HG03060 (cell line): ENCODE measurements around the gene PRKAG2.
"Not testable (repeated sequence)": the region's sequence is repeated elsewhere in the genome, so short reads cannot be mapped to it uniquely, and the experiment has no call there.

Experiments
- ATAC-seq: cut with Tn5 transposase; IDR thresholded peaks from one replicate; pipeline ENCODE4 v1.9.1; 2021; ENCODE audit warnings: low read depth, moderate number of reproducible peaks; ENCODE audit not compliant: unreplicated experiment

The PRKAG2 gene

DNA sequence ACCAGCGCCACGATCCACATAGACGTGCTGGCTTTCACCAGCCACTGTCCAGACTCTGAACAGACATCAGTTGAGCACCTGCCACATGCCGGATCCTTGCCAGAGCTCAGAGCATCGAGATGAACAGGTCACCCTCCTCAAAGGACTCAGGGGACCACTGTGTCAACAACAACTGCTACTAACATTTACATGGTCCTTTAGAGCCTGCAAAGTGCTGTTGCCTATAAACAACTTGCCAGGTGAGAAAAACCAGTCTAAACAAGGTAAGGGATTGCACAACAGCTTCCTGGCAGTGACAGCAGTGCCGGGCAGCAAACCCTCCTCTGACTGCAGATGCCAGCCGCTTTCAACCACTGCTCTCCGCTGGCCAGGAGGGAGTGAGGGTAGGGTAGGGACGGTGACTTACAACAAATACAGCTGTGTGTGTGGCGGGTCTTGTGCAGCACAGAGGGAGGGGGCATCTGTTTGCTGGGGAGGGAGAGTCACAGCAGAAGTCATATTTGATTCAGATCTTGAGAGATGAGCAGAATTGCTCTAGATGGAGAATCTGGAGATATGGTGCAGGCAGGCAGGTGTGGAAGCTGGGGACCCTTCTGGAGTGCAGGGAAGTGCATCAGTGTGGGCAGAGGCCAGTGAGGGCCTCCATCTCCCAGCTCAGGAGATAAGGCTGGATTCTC lies 324.4 kb downstream of the PRKAG2 start:
- no peak for ATAC-seq

DNA sequence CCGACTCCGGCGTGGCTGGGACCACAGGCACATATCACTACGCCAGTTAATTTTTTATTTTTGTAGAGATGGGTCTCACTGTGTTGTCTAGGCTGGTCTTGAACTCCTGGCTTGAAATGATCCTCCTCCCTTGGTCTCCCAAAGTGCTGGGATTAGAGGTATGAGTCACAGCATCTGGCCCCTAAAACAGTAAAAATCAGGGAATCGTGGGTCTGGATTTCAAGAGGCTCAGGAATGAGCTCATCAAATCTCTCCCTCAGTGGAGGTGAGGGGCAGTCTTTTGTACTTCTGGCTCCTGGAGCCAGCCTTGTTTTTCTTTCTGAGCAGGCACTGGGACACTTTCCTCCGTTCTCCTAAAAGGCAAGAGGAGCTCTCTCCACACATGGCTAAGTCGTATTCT lies 325.1 kb downstream of the PRKAG2 start:
- ATAC-seq, result no peak

DNA sequence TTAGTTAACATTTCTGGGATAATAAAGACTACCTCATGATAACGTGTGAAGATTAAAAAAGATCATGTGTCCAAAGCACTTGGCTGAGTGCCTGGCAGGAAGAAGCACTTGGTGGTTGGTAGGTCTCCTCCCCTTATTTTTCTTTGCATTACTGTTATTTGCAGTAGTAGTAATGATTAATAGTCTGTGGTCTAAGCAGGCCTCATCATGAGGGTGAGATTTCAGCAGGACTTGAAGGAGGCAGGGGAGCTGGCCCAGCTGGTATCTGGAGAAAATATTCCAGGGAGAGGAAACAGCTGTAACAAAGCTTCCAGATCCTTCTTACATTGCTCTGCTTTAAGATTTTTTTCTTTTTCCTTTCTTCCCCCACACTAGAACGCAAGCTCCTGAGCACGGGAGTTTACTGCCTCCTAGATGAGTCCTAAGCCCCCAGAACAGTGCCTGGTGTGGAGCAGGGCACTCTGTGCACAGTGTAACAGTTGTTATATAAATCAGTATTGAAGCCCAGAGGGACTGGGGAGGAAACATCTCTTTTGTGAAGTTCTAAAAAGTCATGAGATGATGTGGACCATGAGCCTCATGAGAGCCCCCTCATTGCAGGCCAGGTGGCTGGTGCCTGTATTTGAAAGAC lies 326.1 kb downstream of the PRKAG2 start:
- ATAC-seq, result no peak

DNA sequence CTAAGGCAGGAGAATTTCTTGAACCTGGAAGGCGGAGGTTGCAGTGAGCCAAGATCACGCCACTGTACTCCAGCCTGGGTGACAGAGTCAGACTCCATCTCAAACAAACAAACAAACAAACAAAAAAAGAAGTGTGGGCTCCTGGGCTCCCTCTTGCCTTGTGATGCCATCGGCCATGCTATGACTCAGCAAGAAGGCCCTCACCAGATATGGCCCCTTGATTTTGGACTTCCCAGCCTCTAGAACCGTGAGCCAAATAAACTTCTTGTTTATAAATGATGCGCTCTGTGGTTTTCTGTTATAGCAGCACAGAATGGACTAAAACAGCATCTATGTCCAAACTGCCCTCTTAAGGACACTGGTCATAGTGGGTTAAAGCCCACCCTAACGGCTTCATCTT lies 327.3 kb downstream of the PRKAG2 start:
- no peak for ATAC-seq

DNA sequence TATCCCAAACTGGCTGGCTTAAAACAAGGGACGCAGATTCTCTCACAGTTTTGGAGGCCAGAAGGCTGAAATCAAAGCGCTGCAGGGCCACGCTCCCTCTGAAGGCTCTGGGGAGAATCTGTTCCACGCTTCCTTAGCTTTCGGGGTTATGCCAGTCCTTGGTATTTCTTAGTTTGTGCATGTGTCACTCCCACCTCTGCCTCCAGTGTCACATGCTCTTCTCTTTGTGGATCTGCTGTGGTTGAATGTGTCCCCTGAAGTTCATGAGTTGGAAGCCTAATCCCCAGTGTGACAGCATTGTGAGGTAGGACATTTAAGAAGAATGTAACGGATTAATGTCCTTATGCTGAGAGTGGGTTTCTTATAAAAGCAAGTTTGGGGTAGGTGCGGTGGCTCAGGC lies 327.8 kb downstream of the PRKAG2 start:
- ATAC-seq, result no peak

DNA sequence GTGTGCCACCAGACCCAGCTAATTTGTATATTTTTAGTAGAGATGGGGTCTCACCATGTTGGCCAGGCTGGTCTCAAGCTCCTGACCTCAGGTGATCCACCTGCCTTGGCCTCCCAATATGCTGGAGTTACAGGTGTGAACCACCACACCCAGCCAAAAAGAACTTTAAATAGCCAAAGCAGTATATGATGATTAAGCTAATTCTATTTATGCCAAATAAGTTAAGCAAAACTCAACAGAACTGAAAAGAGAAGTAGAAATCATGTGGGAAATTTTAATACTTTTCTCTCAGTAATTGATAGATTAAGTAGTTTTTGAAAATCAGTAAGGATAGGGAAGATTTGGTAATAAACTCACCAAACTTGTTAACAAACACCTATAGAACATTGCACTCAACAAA lies 332.7 kb downstream of the PRKAG2 start:
- no peak for ATAC-seq

DNA sequence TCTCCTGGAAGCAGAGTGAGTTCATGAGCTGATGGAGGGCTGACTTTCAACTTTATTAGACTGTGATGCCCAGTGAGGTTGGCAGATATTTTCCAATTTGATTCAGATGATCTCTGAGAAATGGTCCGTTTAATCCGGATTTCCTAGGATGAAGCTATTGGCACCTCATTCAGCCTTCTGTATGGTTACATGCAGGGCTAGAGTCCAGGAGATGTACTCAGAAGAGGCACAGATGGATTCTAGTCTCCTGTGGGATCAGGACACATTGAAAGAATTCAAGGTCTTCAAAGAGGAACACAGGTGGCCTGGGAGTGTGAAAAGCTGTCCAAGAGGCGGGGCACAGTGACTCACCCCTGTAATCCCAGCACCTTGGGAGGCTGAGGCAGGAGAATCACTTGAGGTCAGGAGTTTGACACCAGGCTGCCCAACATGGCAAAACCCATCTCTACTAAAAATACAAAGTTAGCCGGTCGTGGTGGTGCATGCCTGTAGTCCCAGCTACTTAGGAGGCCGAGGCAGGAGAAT lies 334.2 kb downstream of the PRKAG2 start:
- ATAC-seq, result no peak

DNA sequence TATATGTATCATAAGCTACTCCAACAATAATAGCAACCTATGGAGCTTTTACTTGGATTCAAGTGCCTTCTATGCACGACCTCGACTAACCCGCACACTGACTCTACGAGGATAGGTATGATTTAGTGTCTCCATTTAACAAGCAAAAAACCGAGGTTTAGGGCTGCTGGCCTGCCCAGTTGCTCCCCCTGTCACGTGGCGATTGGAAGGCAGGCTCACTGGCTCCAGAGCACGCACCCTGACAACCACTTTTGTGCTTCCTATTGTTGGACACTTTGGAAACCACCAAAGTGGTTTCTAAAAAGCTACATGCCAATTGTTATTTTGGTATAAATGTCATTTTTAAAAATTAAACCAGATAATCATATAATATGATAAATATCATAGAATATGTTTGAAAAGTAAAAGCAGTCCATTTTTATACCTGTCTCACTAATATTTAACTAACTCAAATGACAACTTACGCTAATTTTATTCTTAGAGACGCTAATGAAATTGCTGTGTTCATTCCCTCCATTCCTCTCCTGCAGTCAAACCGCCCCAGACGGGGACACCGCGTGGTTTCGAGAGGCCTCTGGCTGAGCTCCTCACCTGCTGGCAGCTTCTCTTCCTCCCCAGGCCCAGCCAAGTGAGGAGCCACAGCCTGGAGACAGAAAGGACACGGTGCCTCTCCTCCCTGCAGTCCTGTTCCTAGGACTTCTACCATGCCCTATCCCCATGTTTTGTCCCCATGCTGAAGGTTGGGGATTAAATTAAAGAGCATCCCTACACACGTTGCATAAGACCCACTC lies 335.0 kb downstream of the PRKAG2 start:
- no peak for ATAC-seq

DNA sequence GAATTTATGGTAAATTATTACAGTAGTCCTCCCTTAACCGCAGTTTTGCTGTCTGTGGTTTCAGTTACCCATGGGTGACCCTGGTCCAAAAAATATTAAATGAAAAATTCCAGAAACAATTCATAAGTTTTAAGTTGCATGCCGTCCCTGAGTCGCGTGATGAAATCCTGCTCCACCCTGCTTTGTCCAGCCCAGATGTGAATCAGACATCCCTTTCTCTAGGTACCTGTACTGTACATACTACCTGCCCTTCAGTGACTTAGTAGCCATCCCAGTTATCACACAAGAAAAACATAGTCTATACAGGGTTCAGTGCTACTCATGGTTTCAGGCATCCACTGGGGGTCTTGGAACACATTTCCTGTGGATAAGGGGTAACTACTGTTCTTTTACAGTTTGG lies 336.8 kb downstream of the PRKAG2 start:
- ATAC-seq, result no peak

DNA sequence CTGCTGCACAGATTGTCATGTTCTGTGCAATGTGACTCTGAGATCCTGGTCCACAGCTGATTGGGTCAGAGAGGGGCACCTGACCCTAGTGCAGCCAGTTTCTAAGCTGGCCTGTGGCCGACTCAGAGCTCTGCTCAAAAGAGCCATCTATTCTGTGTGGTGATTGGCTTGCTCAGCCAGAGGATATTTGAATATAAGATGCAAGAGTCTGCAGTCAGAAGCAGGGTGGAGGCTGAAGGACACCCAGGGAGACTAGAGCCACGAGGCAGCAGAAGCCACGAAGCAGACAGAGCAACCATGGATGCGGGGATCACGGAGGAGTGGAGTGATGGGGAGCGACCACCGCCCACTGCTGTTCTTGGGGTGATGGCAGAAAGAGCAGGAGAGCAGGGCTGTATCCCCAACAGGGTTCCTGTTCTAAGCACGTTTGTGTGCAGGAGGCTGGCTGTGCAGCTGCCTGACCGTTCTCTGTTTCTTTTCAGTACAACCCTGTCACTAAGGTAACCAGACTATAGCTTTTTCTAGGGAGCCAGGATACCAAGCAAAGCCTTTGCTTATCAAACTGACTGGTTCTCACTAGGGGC lies 337.7 kb downstream of the PRKAG2 start:
- peak; percentile 39 for ATAC-seq

DNA sequence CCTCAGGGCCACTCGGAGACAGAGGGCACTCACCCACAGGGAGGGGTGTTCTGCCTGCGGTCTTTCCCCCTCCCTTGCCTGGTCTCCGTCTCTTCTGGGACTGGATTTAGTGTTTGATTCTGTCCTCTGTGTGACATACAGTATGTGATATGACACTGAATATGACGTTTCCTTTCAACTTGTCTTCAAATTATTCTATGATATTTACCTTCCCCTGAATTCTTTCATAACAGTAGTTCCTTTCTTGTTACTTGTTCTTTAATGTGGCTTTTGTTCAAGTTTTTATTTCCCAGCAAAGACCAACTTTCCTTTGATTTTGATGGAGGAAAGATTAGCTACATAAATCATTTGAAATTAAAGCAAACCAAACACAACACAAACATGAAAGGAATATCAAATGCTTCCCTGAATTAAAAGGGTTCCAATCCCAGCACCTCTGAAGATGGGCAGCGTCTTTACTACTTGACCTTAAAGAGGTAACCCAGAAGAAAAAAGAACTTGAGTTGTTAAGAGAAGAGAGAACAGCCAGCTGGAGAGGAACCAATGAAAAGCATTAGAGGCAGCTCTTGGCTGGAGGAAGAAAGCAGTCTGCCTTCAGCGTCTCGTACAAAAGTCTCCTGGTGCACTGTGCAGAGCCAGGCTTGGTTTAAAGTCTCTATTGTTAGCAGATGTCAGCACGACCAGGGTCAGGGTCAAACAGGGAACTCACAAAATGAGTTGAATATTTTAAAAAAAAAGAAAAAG lies 338.9 kb downstream of the PRKAG2 start:
- no peak for ATAC-seq

DNA sequence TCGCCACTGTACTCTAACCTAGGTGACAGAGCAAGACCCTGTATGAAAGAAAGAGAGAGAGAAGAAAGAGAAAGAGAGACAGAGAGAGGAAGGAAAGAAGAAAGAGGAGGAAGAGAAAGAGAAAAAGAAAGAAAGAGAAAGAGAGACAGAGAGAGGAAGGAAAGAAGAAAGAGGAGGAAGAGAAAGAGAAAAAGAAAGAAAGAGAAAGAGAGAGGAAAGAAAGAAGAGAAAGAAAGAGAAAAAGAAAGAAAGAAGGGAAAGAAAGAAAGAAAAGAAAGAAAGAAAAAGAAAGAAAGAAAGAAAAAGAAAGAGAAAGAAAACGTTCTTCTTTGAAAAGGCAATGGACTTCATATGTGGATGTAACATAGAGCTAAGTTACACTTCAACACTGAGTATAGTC lies 340.7 kb downstream of the PRKAG2 start:
- ATAC-seq, result not testable (repeated sequence)

DNA sequence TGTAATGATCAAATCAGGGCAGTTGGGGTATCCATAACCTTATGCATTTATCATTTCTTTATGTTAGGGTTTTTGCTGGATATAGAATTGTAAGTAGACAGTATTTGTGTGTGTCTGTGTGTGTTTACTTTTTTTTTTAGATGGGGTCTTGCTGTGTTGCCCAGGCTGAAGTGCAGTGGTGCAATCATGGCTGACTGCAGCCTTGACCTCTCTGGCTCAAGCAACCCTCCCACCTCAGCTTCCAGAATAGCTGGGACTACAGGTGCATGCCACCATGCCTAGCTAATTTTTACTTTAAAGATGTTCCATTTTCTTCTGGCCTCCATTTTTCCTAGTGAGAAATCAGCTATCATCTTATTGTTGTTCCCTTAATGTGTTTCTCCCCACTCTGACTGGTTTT lies 347.1 kb downstream of the PRKAG2 start:
- ATAC-seq, result no peak

DNA sequence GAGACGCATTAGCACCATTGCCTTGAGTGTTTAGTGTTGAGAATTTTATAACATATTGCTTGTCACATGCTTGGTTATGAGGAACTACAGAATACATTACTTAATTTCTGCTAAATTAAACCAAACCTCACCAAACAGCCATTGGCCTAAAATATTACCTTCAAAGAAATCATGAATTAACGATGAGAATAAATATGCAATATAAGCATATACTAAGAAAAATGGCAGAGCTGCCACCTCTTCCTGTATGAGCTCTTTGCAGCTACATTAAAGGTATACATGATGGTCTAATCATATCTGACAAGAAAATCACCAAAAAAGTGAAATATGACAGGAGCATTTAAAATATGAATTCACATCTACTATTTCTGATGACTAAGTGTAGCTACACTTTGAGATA lies 352.1 kb downstream of the PRKAG2 start:
- ATAC-seq, result no peak

DNA sequence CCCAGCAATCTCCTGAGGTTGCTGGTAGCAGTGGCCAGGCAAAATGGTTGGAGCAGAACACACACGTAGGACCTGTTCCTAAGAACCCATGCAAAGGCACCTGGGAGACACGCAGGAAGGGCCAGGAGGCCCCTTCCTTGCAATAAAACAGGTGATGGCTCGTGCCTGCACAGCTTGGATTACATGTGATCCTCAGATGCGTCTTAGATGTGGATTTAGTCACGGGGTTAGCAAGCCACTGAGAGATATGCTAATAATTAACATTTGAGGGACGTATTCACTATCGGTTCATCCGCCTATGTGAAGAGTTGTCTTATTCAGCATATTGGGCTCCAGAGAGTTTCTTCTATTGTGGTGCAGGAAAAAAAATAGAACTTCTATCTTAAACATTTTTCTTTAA lies 352.6 kb downstream of the PRKAG2 start:
- no peak for ATAC-seq

DNA sequence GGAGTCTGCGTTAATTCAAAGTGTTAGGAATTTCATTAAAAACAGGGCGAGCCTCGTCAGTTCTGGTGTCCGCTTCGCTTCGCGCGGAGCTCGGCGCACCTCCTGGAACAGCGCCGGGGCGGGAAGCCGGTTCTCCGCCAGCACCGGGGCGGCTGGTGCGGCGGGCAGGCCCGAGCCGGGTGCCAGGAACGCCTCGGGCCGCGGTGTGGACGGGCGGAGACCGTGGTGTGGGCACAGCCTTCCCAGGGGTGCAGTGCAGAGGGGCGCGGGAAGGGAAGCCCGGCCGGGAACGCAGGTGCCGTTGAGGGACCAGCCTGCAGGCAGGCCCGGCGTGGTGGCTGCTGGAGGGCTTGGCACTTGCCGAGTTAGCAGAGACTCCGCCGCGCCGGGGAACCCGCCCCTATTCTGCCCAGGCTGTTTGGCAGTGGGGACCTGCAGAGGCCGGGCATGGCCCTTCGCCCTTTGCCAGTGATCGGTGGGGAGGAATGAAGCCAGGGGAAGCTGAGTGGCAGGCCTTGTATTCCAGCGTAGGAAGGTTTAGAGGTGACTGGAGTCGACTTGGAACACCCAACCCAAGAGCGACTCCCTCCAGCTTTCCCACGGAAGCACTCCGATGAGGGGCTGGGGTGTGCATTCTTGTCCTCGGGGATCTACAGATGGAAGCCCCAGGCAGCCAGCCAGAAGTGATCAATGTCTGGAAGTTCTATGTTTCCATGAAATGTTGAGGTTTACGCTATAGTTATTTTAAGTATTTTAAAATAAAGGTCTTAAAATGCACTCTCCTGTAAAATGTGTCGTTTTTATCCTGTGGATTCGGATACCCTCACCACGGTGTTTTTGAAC lies 356.3 kb downstream of the PRKAG2 start:
- ATAC-seq, result no peak

DNA sequence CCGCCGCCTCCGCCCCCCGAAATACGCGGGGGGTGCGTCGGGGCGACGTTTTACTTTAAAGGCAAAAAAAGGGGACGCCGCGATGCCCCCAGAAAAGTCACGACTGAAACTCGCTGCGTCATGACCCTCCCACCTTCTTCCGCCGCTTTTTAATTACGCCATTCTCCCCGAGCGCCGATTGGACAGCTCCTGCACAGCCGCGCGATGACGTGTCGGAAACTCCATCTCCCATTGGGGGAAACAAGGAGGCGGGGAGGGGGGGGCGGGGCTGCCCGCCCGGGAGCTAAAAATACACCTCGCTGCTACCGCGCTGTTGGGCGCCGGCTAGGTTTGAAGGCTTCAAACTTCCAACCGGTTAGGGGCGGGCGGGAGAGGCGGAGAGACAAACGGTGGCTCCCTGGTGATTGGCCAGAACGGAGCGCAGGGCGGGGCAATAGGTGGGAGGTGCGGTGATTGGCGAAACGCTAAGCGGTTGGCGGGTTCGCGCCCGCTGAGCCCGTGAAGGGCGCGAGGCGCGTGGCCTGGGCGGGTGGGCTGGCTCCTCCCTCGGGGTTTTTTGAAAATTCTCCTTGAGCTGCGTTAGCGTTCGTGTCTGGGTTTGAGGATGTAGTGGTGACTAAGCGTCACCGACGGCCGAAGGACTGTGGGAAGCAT lies 357.0 kb downstream of the PRKAG2 start, which contains the start of gene RHEB:
Gene RHEB, minus strand, starts transcription at position 131 of the 654 bp plus-strand sequence. CDS start 384 bp downstream, outside the sequence.
- peak; percentile 65 for ATAC-seq

DNA sequence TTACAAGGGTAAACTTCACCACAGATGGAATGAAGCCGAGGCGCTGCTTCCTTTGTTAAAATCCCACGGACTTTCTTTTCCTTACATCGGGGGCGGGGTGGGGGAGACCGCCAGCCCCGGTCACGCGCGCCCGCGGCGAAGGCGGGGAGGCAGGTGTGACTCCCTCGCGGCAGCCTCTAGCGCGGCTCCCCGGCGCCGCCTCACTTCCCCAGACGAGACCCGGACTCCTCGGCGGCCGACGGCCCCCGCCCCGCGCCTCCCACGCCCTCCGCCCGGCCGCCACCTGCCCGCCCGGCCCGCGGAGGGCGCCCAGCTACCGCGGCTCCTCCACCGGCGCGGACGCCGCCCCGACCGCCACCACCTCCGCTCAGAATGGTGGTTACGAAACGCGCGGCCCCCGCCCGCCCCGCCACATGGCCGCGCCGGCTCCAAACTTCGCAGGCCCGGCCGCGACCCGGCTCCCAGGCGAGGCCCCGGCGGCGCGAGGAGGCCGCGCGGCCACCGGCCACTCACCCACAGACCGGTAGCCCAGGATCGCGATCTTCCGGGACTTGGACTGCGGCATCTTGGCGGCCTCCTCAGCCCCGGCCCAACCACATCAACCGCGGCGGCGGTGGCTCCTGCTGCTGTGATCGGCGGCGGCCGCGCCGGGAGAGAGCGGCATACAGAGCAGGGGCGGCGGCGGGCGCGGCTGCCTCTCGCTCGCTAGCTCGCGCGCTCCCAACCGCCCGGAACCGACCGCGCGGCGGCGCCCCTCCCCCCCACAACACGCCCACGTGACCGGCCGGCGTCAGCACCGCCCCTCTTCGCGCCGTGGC lies 357.8 kb downstream of the PRKAG2 start:
- ATAC-seq, result peak; percentile 20
